SK-N-MC (cell line): ENCODE measurements around the gene MANBA.

Source experiments
- EZH2 ChIP-seq: fragments of 200-600 bp; sonication (generic); IDR thresholded peaks from one replicate; pipeline ENCODE4 v1.6.1; 2017; ENCODE audit warnings: antibody characterized with exemption
- FOXP2 ChIP-seq: optimal IDR thresholded peaks from 2 replicates; pipeline ENCODE3; 2011; ENCODE audit warnings: mild to moderate bottlenecking, moderate library complexity; ENCODE audit not compliant: insufficient read depth; ENCODE audit errors: extremely low read length, control extremely low read depth
- POLR2AphosphoS5 ChIP-seq: IDR thresholded peaks from 2 replicates; pipeline ENCODE4 v1.6.1; 2012; ENCODE audit warnings: mild to moderate bottlenecking, low read depth, low read length, borderline replicate concordance

GRCh38 chr4:102759831-102760644 lies 730 bp downstream of the MANBA start:
- TF ChIP-seq EZH2 (no peak), POLR2AphosphoS5 (no peak), FOXP2 (no peak)
